GM19023 (cell line): ENCODE results near the gene CDH19.

Experiments used
- ATAC-seq: cut with Tn5 transposase; IDR thresholded peaks from one replicate; pipeline ENCODE4 v1.9.1; 2021; ENCODE audit warnings: mild to moderate bottlenecking, moderate library complexity; ENCODE audit not compliant: unreplicated experiment

Gene CDH19

GRCh38 chr18:66603941-66604627 lies at the start of gene CDH19:
Gene CDH19 (minus strand): TSS chr18:66604090. CDS start chr18:66572204, 31,886 bp downstream.
- no peak for ATAC-seq

GRCh38 chr18:66647671-66648070 lies 43.8 kb upstream of the CDH19 start:
- no peak for ATAC-seq

- no peak for ATAC-seq
Measured at GRCh38 chr18:66646609-66647008, 42.7 kb upstream of the CDH19 start.

GRCh38 chr18:66645983-66646382 lies 42.1 kb upstream of the CDH19 start:
- ATAC-seq, result no peak

GRCh38 chr18:66641056-66641455 lies 37.2 kb upstream of the CDH19 start:
- ATAC-seq, result no peak

- no peak for ATAC-seq
Measured at GRCh38 chr18:66640431-66640830, 36.5 kb upstream of the CDH19 start.

GRCh38 chr18:66638856-66639629 lies 35.2 kb upstream of the CDH19 start:
- no peak for ATAC-seq

GRCh38 chr18:66635342-66635741 lies 31.5 kb upstream of the CDH19 start:
- ATAC-seq, result no peak

- ATAC-seq, result no peak
Measured at GRCh38 chr18:66632756-66633155, 28.9 kb upstream of the CDH19 start.

GRCh38 chr18:66630831-66631230 lies 26.9 kb upstream of the CDH19 start:
- ATAC-seq, result no peak

GRCh38 chr18:66623821-66624220 lies 19.9 kb upstream of the CDH19 start:
- no peak for ATAC-seq

- no peak for ATAC-seq
Measured at GRCh38 chr18:66621816-66622576, 18.1 kb upstream of the CDH19 start.

- ATAC-seq, result peak; percentile 85
Measured at GRCh38 chr18:66616523-66616983, 12.7 kb upstream of the CDH19 start.

GRCh38 chr18:66615176-66615575 lies 11.3 kb upstream of the CDH19 start:
- ATAC-seq, result no peak

- no peak for ATAC-seq
Measured at GRCh38 chr18:66607632-66608031, 3.7 kb upstream of the CDH19 start.

- ATAC-seq, result no peak
Measured at GRCh38 chr18:66601649-66602048, 2.2 kb downstream of the CDH19 start.

GRCh38 chr18:66599190-66599589 lies 4.7 kb downstream of the CDH19 start:
- no peak for ATAC-seq

- no peak for ATAC-seq
Measured at GRCh38 chr18:66587430-66587829, 16.5 kb downstream of the CDH19 start.

- no peak for ATAC-seq
Measured at GRCh38 chr18:66582211-66582610, 21.7 kb downstream of the CDH19 start.

GRCh38 chr18:66575263-66575662 lies 28.6 kb downstream of the CDH19 start:
- no peak for ATAC-seq

- no peak for ATAC-seq
Measured at GRCh38 chr18:66571845-66572244, 32.0 kb downstream of the CDH19 start.

GRCh38 chr18:66566616-66567015 lies 37.3 kb downstream of the CDH19 start:
- ATAC-seq, result no peak
